ENCODE measurements around the gene VPS11.
"Not testable (repeated sequence)": the region's sequence is repeated elsewhere in the genome, so short reads cannot be mapped to it uniquely, and the experiment has no call there.

Gene VPS11

DNA sequence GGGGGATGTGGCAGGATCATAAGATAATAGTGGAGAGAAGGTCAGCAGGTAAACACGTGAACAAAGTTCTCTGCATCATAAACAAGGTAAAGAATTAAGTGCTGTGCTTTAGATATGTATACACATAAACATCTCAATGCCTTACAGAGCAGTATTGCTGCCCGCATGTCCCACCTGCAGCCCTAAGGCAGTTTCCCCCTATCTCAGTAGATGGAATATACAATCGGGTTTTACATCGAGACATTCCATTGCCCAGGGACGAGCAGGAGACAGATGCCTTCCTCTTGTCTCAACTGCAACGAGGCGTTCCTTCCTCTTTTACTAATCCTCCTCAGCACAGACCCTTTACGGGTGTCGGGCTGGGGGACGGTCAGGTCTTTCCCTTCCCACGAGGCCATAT lies 28.1 kb upstream of the VPS11 start:
- not testable (repeated sequence) for DNase-seq

- DNase-seq = no peak
Observed at GRCh38 chr11:119041821-119042514, 25.6 kb upstream of the VPS11 start.

GRCh38 chr11:119042927-119043326 lies 24.7 kb upstream of the VPS11 start:
- DNase-seq = no peak

- DNase-seq = no peak
Observed at GRCh38 chr11:119044708-119045107, 22.9 kb upstream of the VPS11 start.

GRCh38 chr11:119046489-119046888 lies 21.1 kb upstream of the VPS11 start:
- no peak for DNase-seq

- no peak for DNase-seq
Observed at GRCh38 chr11:119047205-119047604, 20.4 kb upstream of the VPS11 start.

DNA sequence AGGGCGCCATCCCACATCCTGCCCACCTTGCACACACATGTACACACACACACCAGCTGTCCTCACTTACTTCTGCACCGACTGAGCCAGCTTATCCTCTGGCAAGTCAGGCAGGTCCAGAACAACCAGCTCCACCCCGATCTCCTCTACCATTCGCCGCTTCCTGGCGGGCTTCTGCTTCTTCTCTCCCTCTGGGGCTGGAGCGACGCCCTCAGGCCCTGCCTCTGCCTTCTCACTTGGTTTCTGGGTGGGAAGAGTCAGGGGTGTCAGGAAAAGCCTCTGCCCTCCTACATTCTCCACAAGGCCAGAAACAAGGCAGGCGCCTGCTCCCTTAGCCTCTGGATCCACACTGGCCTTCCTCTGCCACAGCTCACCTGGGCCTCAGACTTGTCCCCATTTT lies 19.0 kb upstream of the VPS11 start:
- no peak for DNase-seq

GRCh38 chr11:119049081-119049480 lies 18.5 kb upstream of the VPS11 start:
- no peak for DNase-seq

DNA sequence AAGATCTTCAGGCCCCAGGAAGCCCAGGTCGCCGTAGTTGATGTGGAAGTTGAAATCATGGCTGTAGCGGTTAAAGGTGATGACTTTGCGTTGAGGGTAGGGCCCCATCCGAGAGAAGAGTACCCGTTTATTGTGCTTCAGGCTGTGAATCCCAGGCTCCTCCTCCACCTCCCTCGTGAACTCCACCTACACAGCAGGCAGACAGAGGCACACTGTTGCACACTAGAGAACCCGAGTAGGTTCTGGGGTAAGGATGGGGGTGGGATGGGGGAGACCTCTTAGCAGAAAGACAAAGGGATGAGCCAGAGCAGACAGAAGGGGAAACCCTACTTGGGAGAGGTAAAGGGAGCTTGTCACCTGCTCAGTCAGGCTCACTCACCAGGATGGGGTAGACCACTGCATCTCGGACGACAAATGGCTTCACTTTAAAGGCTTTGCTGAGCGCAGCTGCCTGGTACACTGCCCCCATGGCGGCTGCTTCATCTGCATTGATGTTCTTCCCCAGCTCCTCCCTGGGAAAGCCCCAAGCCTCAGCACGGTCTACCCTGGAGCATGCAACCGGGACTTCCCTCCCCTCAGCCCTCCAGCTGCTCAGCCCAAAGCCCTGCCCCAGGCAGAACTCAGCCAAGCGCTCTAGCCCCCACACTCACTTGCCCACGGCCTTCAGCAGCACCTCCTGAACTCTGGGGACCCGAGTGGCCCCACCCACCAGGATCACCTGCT lies 16.0 kb upstream of the VPS11 start:
- no peak for DNase-seq

DNA sequence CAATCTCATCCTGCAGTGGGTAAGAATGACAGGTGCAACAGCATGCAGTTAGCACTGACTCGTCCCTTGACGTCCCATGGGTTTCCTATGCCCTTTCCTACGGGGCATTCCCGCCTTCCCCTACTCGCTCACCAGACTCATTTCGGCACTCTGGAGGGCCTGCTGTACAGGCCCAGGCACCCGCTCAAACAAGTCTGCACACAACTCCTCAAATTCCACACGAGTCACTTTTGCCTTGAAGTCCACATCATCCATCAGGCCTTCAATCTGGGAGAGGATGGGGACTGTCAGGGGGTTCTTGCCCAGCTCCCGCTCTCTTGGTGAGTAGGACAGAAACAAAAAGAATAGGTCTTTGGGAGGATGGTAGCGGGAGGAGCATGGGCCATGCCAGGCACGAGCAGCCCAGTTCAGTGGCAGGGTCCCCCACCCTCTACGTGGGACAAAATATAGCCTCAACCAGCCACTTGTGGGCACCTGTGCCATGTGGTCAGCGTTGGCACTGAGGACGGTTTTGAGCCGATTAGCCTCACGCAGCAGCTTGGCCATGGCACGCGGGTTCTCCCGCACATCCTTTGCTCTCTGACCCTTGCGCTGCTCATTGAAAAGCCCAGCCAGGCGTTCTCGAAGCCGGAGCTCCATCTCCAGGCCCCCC lies 15.3 kb upstream of the VPS11 start:
- no peak for DNase-seq

DNA sequence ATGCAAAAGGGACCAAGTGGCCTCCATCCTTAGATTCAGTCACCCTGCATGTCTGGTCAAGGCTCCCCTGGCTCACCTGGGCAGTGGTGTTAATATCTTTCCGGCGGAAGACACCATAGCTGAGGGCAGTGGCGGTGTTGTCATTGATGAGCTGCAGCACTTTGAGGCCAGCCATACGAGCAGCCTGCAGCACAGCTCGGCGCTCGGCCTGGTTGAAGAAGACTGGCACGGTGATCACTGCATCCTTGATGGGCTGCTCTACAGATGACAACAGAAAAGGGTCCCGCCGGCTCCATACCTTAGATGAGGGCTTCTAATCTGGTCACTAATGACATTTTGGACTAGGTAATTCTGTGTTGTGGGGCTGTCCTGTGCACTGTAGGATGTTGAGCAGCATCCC lies 13.2 kb upstream of the VPS11 start:
- DNase-seq = no peak

GRCh38 chr11:119055901-119056300 lies 11.7 kb upstream of the VPS11 start:
- DNase-seq = no peak

- peak; percentile 37 for DNase-seq
Observed at GRCh38 chr11:119056421-119056999, 11.1 kb upstream of the VPS11 start.

DNA sequence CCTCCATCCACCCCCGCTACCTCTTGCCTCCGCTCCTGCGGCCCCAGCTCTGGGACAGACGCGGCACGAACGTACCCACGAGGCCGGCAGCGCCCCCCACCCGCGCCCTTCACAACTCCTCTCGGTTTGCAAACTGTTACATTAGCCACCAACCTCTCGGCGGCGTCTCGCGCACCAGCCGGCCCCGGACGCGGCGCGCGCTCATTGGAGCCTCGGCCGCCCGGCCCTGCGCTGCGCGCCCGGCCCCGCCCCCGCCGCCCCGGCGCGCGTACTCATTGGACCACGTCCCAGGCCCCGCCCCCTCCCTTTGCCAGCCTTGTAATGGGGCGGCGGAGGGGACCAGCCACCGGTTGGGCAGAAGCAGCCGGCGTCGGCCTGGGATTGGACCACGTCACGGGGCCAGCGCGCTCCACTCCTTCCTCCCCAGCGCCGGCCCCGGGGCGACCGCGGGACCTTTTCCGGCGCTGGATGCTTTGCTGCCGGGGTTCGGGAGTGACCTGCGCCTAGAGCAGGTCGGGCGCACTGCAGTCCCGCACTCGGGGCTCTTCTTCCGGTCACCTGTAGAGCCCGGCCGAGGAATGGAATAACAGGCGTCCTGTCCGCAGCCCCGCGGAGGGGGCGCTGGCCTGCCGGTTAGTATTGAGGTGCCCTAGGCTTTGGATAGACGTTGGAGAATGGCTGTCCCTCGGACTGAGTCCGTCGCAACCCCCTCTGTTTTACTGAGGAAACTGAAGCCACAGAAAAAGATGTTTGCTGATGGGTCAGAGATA lies 10.4 kb upstream of the VPS11 start, which contains the start of gene HYOU1:
Gene HYOU1 (minus strand): TSS at position 206 of the 770 bp plus-strand sequence. CDS start 1,045 bp downstream, outside the sequence.
- peak; percentile 99 for DNase-seq

DNA sequence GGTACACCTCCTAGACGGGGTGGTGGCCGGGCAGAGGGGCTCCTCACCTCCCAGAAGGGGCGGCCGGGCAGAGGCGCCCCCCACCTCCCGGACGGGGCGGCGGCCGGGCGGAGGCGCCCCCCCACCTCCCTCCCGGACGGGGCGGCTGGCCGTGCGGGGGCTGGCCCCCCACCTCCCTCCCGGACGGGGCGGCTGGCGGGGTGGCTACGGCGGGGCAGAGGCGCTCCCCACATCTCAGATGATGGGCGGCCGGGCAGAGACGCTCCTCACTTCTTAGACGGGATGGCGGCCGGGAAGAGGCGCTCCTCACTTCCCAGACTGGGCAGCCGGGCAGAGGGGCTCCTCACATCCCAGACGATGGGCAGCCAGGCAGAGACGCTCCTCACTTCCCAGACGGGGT lies 8.5 kb upstream of the VPS11 start:
- DNase-seq = not testable (repeated sequence)

GRCh38 chr11:119061256-119061655 lies 6.4 kb upstream of the VPS11 start:
- no peak for DNase-seq

DNA sequence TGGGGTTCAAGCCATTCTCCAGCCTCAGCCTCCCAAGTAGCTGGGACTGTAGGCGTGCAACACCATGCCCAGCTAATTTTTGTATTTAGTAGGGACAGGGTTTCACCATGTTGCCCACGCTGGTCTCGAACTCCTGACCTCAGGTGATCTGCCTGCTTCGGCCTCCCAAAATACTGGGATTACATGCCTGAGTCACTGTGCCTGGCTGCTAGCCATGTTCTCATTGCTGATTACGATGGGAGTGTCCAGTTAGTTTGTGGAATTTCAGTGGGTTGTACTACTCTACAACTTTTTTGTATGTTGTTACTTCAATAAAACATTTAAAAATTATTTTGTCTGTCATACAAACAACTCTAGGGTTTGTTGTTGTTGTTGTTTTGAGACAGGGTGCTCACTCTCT lies 4.8 kb upstream of the VPS11 start:
- DNase-seq = no peak

GRCh38 chr11:119065369-119065768 lies 2.2 kb upstream of the VPS11 start:
- DNase-seq = peak; percentile 19

- DNase-seq = no peak
Observed at GRCh38 chr11:119077839-119078238, 10.2 kb downstream of the VPS11 start.

GRCh38 chr11:119078675-119079420 lies 11.2 kb downstream of the VPS11 start:
- DNase-seq = no peak

GRCh38 chr11:119081682-119082260 lies 14.2 kb downstream of the VPS11 start:
- no peak for DNase-seq
